Esophagus squamous epithelium (tissue), 4 donors: ENCODE results near the gene ABO.

Experiments
- POLR2A ChIP-seq, 4 donors: fragments of 450-650 bp; IDR thresholded peaks; one replicate each; pipeline ENCODE4 v1.6.1; 2017; ENCODE audit warnings: antibody characterized with exemption in 4 of 4, mild to moderate bottlenecking in 4 of 4, moderate library complexity in 3 of 4
- TF ChIP-seq, protein P1 (sequence below), 6 experiments: fragments of 450-650 bp in 4 of 6; fragments of 200-600 bp in 2 of 6; sonication (generic) in 2 of 6; IDR thresholded peaks; one replicate each; pipeline ENCODE4 v1.5.1; 2016 to 2019; ENCODE audit warnings: antibody characterized with exemption in 6 of 6, mild to moderate bottlenecking in 4 of 6, moderate library complexity in 4 of 6

DNA sequence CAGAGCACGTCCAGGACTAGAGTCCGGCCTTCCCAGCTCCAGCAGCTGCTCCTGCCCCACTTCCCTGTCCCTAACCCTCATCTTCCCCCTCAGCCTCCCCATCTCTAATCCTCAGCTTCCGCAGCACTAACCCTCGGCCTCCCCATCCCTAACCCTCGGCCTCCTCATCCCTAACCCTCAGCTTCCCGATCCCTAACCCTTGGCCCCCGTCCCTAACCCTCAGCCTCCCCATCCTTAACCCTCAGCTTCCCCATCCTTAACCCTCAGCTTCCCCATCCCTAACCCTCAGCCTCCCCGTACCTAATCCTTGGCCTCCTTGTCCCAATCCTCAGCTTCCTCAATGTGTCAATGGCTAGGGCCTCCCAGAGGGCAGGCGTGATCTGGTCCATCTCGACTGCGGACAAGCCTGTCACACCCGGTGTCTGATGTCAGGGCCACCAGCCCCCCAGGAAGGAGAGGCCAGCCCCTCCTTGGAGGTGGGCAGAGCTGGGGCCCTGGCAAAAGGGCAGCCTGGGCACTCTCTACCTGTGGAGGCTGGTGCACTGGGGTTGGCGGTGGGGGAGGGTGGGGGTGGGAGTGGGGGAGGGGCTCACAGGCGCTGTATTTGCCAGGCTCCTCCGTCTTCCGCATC is 67.3 kb downstream of the ABO start:
- no peak for TF ChIP-seq POLR2A (IDR thresholded peaks at IDR 0.05)
- TF ChIP-seq, protein P1, sequence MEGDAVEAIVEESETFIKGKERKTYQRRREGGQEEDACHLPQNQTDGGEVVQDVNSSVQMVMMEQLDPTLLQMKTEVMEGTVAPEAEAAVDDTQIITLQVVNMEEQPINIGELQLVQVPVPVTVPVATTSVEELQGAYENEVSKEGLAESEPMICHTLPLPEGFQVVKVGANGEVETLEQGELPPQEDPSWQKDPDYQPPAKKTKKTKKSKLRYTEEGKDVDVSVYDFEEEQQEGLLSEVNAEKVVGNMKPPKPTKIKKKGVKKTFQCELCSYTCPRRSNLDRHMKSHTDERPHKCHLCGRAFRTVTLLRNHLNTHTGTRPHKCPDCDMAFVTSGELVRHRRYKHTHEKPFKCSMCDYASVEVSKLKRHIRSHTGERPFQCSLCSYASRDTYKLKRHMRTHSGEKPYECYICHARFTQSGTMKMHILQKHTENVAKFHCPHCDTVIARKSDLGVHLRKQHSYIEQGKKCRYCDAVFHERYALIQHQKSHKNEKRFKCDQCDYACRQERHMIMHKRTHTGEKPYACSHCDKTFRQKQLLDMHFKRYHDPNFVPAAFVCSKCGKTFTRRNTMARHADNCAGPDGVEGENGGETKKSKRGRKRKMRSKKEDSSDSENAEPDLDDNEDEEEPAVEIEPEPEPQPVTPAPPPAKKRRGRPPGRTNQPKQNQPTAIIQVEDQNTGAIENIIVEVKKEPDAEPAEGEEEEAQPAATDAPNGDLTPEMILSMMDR (IDR thresholded peaks at IDR 0.05) = no peak
